Immature natural killer cell (primary cell): ENCODE results near the gene PSD4. TPM values are rescaled to one million over a fixed set of nuclear protein-coding genes. Genes with fewer than 3 reads are reported as not detected.
A peak's percentile ranks its signal among the peaks of the same experiment; 100 is the strongest.

Experiments
- DNase-seq, 3 donors: peaks; one replicate each; pipeline ENCODE4 v3.0.0; 2022; ENCODE audit warnings: mixed read lengths in 1 of 3
- H3K27ac Mint-ChIP-seq, 6 donors: one replicate each; pipeline ENCODE4 v1.8.0; 2020; ENCODE audit warnings: mixed read lengths in 6 of 6, mild to moderate bottlenecking in 5 of 6, inconsistent platforms in 4 of 6, moderate library complexity in 3 of 6
- H3K27me3 Mint-ChIP-seq, 3 donors: one replicate each; pipeline ENCODE4 v1.8.0; 2020 to 2021; ENCODE audit warnings: low read depth in 3 of 3, mild to moderate bottlenecking in 3 of 3, mixed read lengths in 3 of 3, moderate library complexity in 3 of 3, inconsistent platforms in 1 of 3
- H3K36me3 Mint-ChIP-seq, 3 donors: one replicate each; pipeline ENCODE4 v1.8.0; 2020; ENCODE audit warnings: mixed read lengths in 3 of 3, inconsistent platforms in 2 of 3, mild to moderate bottlenecking in 2 of 3
- H3K4me1 Mint-ChIP-seq, 2 donors: one replicate each; pipeline ENCODE4 v1.8.0; 2020; ENCODE audit warnings: inconsistent platforms in 2 of 2, mild to moderate bottlenecking in 2 of 2, mixed read lengths in 2 of 2, moderate library complexity in 1 of 2
- H3K4me3 Mint-ChIP-seq, 5 donors: one replicate each; pipeline ENCODE4 v1.8.0; 2020; ENCODE audit warnings: mild to moderate bottlenecking in 5 of 5, mixed read lengths in 5 of 5, inconsistent platforms in 3 of 5, moderate library complexity in 3 of 5
- H3K9me3 Mint-ChIP-seq, 6 donors: one replicate each; pipeline ENCODE4 v1.8.0; 2020; ENCODE audit warnings: mild to moderate bottlenecking in 6 of 6, mixed read lengths in 6 of 6, inconsistent platforms in 4 of 6, moderate library complexity in 3 of 6
- polyA plus RNA-seq, 3 donors: library from polyadenylated mRNA; unstranded; fragments of 300-500 nt; fragmentation: Illumina TruSeq; gene quantifications; one replicate each; pipeline ENCODE4 v1.2.3, GENCODE V29; 2021

The PSD4 gene
- polyA plus RNA-seq, 3 donors from 2014 or later, result 17.0 to 72.3 (median 20.6) TPM

GRCh38 chr2:113217455-113218282, 43.9 kb downstream of the PSD4 start:
- H3K36me3 Mint-ChIP-seq, result no peaks in the 10 kb centered on the region
- no peak for DNase-seq
- peaks cover 1 to 7% (median 4%) of the 10 kb centered on the region in 3 donors for H3K27me3 Mint-ChIP-seq
- H3K4me1 Mint-ChIP-seq, result peaks cover 17 to 25% of the 10 kb centered on the region in 2 donors
- H3K27ac Mint-ChIP-seq, result peak overlapping the region in 3 of 6 donors; percentile 31 to 69 (median 37)
- peak overlapping the region in 4 of 5 donors; percentile 9 to 50 (median 22) for H3K4me3 Mint-ChIP-seq
- H3K9me3 Mint-ChIP-seq, result no peaks in the 10 kb centered on the region

- peaks cover 17 to 25% of the 10 kb centered on the region in 2 donors for H3K4me1 Mint-ChIP-seq
- H3K4me3 Mint-ChIP-seq, result peak overlapping the region in 2 of 5 donors; percentile 6 to 22
- H3K36me3 Mint-ChIP-seq, result no peaks in the 10 kb centered on the region
- no peak for DNase-seq
- H3K27ac Mint-ChIP-seq, result peak overlapping the region in 1 of 6 donors; percentile 21
- peaks cover 0 to 5% (median 4%) of the 10 kb centered on the region in 3 donors for H3K27me3 Mint-ChIP-seq
- no peaks in the 10 kb centered on the region for H3K9me3 Mint-ChIP-seq
Measured at GRCh38 chr2:113218283-113219091, 44.7 kb downstream of the PSD4 start.

- Mint-ChIP-seq H3K27me3 (peaks cover 0 to 4% (median 3%) of the 10 kb centered on the region in 3 donors), H3K4me1 (peaks cover 17 to 25% of the 10 kb centered on the region in 2 donors)
Measured at GRCh38 chr2:113219092-113219441, 45.3 kb downstream of the PSD4 start.

GRCh38 chr2:113219525-113219888, 45.7 kb downstream of the PSD4 start:
- Mint-ChIP-seq H3K27me3 (peaks cover 2 to 4% (median 2%) of the 10 kb centered on the region in 3 donors), H3K4me3 (no peak overlapping the region), H3K9me3 (no peaks in the 10 kb centered on the region), H3K4me1 (peaks cover 17 to 25% of the 10 kb centered on the region in 2 donors), H3K27ac (no peak overlapping the region), H3K36me3 (no peaks in the 10 kb centered on the region)
- DNase-seq, result no peak

More at GRCh38 chr2:113219092-113219441, 45.3 kb downstream of the PSD4 start:
- Mint-ChIP-seq H3K4me3 (no peak overlapping the region), H3K9me3 (no peaks in the 10 kb centered on the region), H3K36me3 (no peaks in the 10 kb centered on the region), H3K27ac (no peak overlapping the region)
- DNase-seq, result no peak

GRCh38 chr2:113219889-113220641, 46.3 kb downstream of the PSD4 start:
- H3K9me3 Mint-ChIP-seq, result no peaks in the 10 kb centered on the region
- DNase-seq, result no peak
- no peak overlapping the region for H3K4me3 Mint-ChIP-seq
- H3K27me3 Mint-ChIP-seq, result peaks cover 2 to 4% (median 2%) of the 10 kb centered on the region in 3 donors
- no peaks in the 10 kb centered on the region for H3K36me3 Mint-ChIP-seq
- H3K4me1 Mint-ChIP-seq, result peaks cover 17 to 25% of the 10 kb centered on the region in 2 donors
- H3K27ac Mint-ChIP-seq, result no peak overlapping the region

- peaks cover 17 to 25% of the 10 kb centered on the region in 2 donors for H3K4me1 Mint-ChIP-seq
- H3K27me3 Mint-ChIP-seq, result peaks cover 2 to 6% (median 2%) of the 10 kb centered on the region in 3 donors
- no peaks in the 10 kb centered on the region for H3K36me3 Mint-ChIP-seq
- no peaks in the 10 kb centered on the region for H3K9me3 Mint-ChIP-seq
- no peak overlapping the region for H3K27ac Mint-ChIP-seq
- H3K4me3 Mint-ChIP-seq, result no peak overlapping the region
- DNase-seq, result no peak
Measured at GRCh38 chr2:113220970-113221708, 47.4 kb downstream of the PSD4 start.

GRCh38 chr2:113221846-113222245, 48.1 kb downstream of the PSD4 start:
- Mint-ChIP-seq H3K4me3 (no peak overlapping the region), H3K4me1 (peaks cover 17 to 21% of the 10 kb centered on the region in 2 donors), H3K9me3 (no peaks in the 10 kb centered on the region), H3K27ac (no peak overlapping the region), H3K36me3 (no peaks in the 10 kb centered on the region), H3K27me3 (peaks cover 2 to 6% (median 2%) of the 10 kb centered on the region in 3 donors)
- DNase-seq, result no peak

GRCh38 chr2:113223813-113224212, 50.0 kb downstream of the PSD4 start:
- H3K27ac Mint-ChIP-seq, result no peak overlapping the region
- no peaks in the 10 kb centered on the region for H3K9me3 Mint-ChIP-seq
- H3K27me3 Mint-ChIP-seq, result peaks cover 0 to 3% (median 2%) of the 10 kb centered on the region in 3 donors
- H3K4me1 Mint-ChIP-seq, result peaks cover 3 to 15% of the 10 kb centered on the region in 2 donors
- no peak for DNase-seq
- H3K4me3 Mint-ChIP-seq, result no peak overlapping the region
- H3K36me3 Mint-ChIP-seq, result no peaks in the 10 kb centered on the region

GRCh38 chr2:113224647-113225236, 51.0 kb downstream of the PSD4 start:
- peaks cover 3 to 14% of the 10 kb centered on the region in 2 donors for H3K4me1 Mint-ChIP-seq
- H3K27ac Mint-ChIP-seq, result no peak overlapping the region
- no peaks in the 10 kb centered on the region for H3K36me3 Mint-ChIP-seq
- DNase-seq, result no peak
- H3K4me3 Mint-ChIP-seq, result no peak overlapping the region
- H3K27me3 Mint-ChIP-seq, result peaks cover 0 to 3% (median 2%) of the 10 kb centered on the region in 3 donors
- H3K9me3 Mint-ChIP-seq, result no peaks in the 10 kb centered on the region

- Mint-ChIP-seq H3K4me3 (no peak overlapping the region), H3K9me3 (no peaks in the 10 kb centered on the region), H3K36me3 (no peaks in the 10 kb centered on the region), H3K4me1 (peaks cover 3 to 14% of the 10 kb centered on the region in 2 donors), H3K27me3 (peaks cover 1 to 2% (median 2%) of the 10 kb centered on the region in 3 donors), H3K27ac (no peak overlapping the region)
- no peak for DNase-seq
Measured at GRCh38 chr2:113225263-113226259, 51.8 kb downstream of the PSD4 start.

- Mint-ChIP-seq H3K27ac (no peak overlapping the region), H3K4me1 (peaks cover 3 to 14% of the 10 kb centered on the region in 2 donors), H3K9me3 (no peaks in the 10 kb centered on the region), H3K36me3 (no peaks in the 10 kb centered on the region), H3K27me3 (peaks cover 1 to 2% (median 2%) of the 10 kb centered on the region in 3 donors), H3K4me3 (no peak overlapping the region)
- no peak for DNase-seq
Measured at GRCh38 chr2:113226462-113226861, 52.7 kb downstream of the PSD4 start.

- peaks cover 1 to 2% (median 2%) of the 10 kb centered on the region in 3 donors for H3K27me3 Mint-ChIP-seq
- no peaks in the 10 kb centered on the region for H3K9me3 Mint-ChIP-seq
- H3K4me3 Mint-ChIP-seq, result no peak overlapping the region
- H3K36me3 Mint-ChIP-seq, result no peaks in the 10 kb centered on the region
- H3K27ac Mint-ChIP-seq, result no peak overlapping the region
- peaks cover 3 to 14% of the 10 kb centered on the region in 2 donors for H3K4me1 Mint-ChIP-seq
- no peak for DNase-seq
Measured at GRCh38 chr2:113227290-113227689, 53.5 kb downstream of the PSD4 start.
